IMR-90 (cell line): ENCODE measurements around the gene RIPOR2. TPM values are rescaled to one million over a fixed set of nuclear protein-coding genes. Genes with fewer than 3 reads are reported as not detected.

ENCODE experiments used
- ATAC-seq: fragments of 200-7000 bp; cut with Tn5 transposase; 2 replicates; pipeline ENCODE4 v1.9.1; 2020; ENCODE audit warnings: low read depth, mild to moderate bottlenecking, moderate library complexity
- BruUV-seq: library from RNA; stranded (reverse); fragments of 400-500 nt; replicated peaks from 2 replicates; lab custom pipeline; 2021; lab: Mats Ljungman, UMichigan
- CTCF ChIA-PET: fragments of 300-600 bp; formaldehyde crosslinking; extraction: SDS; loops from one replicate; lab custom pipeline; 2021; ENCODE audit warnings: antibody characterized with exemption; lab: Yijun Ruan, JAX
- POLR2A ChIA-PET: fragments of 300-600 bp; sonication (Branson Sonifier 250); formaldehyde crosslinking; loops from one replicate; lab custom pipeline; 2022; ENCODE audit warnings: antibody characterized with exemption; ENCODE audit not compliant: unreplicated experiment; lab: Charles Lee
- DNase-seq: peaks from one replicate; pipeline ENCODE4 v3.0.0; 2013
- H2AFZ ChIP-seq: replicated peaks from 2 replicates; pipeline ENCODE3; 2013; ENCODE audit warnings: low read length, mild to moderate bottlenecking; ENCODE audit not compliant: poor library complexity
- H2AK5ac ChIP-seq: 2 replicates; pipeline ENCODE4 v1.6.1; 2013; ENCODE audit warnings: low read depth, low read length, inconsistent platforms
- H2AK9ac ChIP-seq: replicated peaks from 2 replicates; pipeline ENCODE3; 2013; ENCODE audit warnings: mild to moderate bottlenecking, low read depth, low read length, moderate library complexity; ENCODE audit not compliant: poor library complexity
- H2BK120ac ChIP-seq: 2 replicates; pipeline ENCODE4 v1.6.1; 2013; ENCODE audit warnings: low read depth, low read length, inconsistent platforms
- H2BK15ac ChIP-seq: 3 replicates; pipeline ENCODE4 v1.6.1; 2013; ENCODE audit warnings: low read depth, low read length, inconsistent platforms
- H2BK20ac ChIP-seq: 2 replicates; pipeline ENCODE4 v1.6.1; 2013; ENCODE audit warnings: low read depth, mild to moderate bottlenecking, inconsistent platforms, low read length, moderate library complexity
- H2BK5ac ChIP-seq: 2 replicates; pipeline ENCODE4 v1.6.1; 2013; ENCODE audit warnings: mild to moderate bottlenecking, low read depth, low read length, inconsistent platforms; ENCODE audit not compliant: poor library complexity, severe bottlenecking
- H3K14ac ChIP-seq: replicated peaks from 2 replicates; pipeline ENCODE4 v1.6.1; 2013; ENCODE audit warnings: low read depth, low read length, inconsistent platforms
- H3K18ac ChIP-seq: 2 replicates; pipeline ENCODE4 v1.6.1; 2013; ENCODE audit warnings: low read depth, low read length, control low read depth
- H3K23ac ChIP-seq: 2 replicates; pipeline ENCODE4 v1.6.1; 2013; ENCODE audit warnings: low read depth, low read length, inconsistent platforms
- H3K27ac ChIP-seq: 2 replicates; pipeline ENCODE4 v1.5.1; 2013; ENCODE audit warnings: mild to moderate bottlenecking, control low read depth, low read length; ENCODE audit not compliant: insufficient read depth
- H3K27me3 ChIP-seq: 2 replicates; pipeline ENCODE4 v1.6.1; 2013; ENCODE audit warnings: low read length; ENCODE audit not compliant: control insufficient read depth, insufficient read depth
- H3K36me3 ChIP-seq: 2 replicates; pipeline ENCODE4 v1.6.1; 2013; ENCODE audit warnings: low read length, mixed read lengths; ENCODE audit not compliant: control insufficient read depth, insufficient read depth
- H3K4ac ChIP-seq: 2 replicates; pipeline ENCODE4 v1.6.1; 2013; ENCODE audit warnings: low read depth, low read length, inconsistent platforms
- H3K4me1 ChIP-seq: 2 replicates; pipeline ENCODE4 v1.6.1; 2013; ENCODE audit warnings: low read length, mixed read lengths; ENCODE audit not compliant: control insufficient read depth, insufficient read depth
- H3K4me2 ChIP-seq: 2 replicates; pipeline ENCODE4 v1.6.1; 2013; ENCODE audit warnings: low read depth, mild to moderate bottlenecking, control low read depth, low read length, moderate library complexity
- H3K4me3 ChIP-seq: 2 replicates; pipeline ENCODE4 v1.5.1; 2013; ENCODE audit warnings: low read depth, mild to moderate bottlenecking, control low read depth, low read length, moderate library complexity; ENCODE audit not compliant: insufficient read depth
- H3K56ac ChIP-seq: 2 replicates; pipeline ENCODE4 v1.6.1; 2013; ENCODE audit warnings: low read length, inconsistent platforms; ENCODE audit not compliant: insufficient read depth; ENCODE audit errors: extremely low read depth
- H3K79me1 ChIP-seq, 2 experiments: 2 replicates each; pipeline ENCODE4 v1.6.1; 2013; ENCODE audit warnings: low read length in 2 of 2, inconsistent platforms in 1 of 2, low read depth in 1 of 2
- H3K9ac ChIP-seq: 2 replicates; pipeline ENCODE4 v1.6.1; 2013; ENCODE audit warnings: low read depth, low read length, control low read depth
- H3K9me1 ChIP-seq: 2 replicates; pipeline ENCODE4 v1.6.1; 2013; ENCODE audit warnings: low read length, inconsistent platforms; ENCODE audit not compliant: insufficient read depth
- H3K9me3 ChIP-seq: 2 replicates; pipeline ENCODE4 v1.6.1; 2013; ENCODE audit warnings: low read length; ENCODE audit not compliant: control insufficient read depth, insufficient read depth
- H4K20me1 ChIP-seq: 2 replicates; pipeline ENCODE4 v1.6.1; 2013; ENCODE audit warnings: low read length, inconsistent platforms; ENCODE audit not compliant: insufficient read depth
- H4K5ac ChIP-seq: 2 replicates; pipeline ENCODE4 v1.6.1; 2013; ENCODE audit warnings: mild to moderate bottlenecking, low read depth, low read length, control low read depth
- H4K8ac ChIP-seq, 2 experiments: 2 replicates each; pipeline ENCODE4 v1.6.1; 2013; ENCODE audit warnings: low read depth in 2 of 2, low read length in 2 of 2, control low read depth in 1 of 2, inconsistent platforms in 1 of 2
- H4K91ac ChIP-seq: 2 replicates; pipeline ENCODE4 v1.6.1; 2013; ENCODE audit warnings: low read depth, low read length, inconsistent platforms; ENCODE audit not compliant: insufficient read depth
- BHLHE40 ChIP-seq: fragments of 150-350 bp; IDR thresholded peaks from 2 replicates; pipeline ENCODE4 v1.6.1; 2016; ENCODE audit warnings: mild to moderate bottlenecking, low read depth, low read length
- CEBPB ChIP-seq: IDR thresholded peaks from 2 replicates; pipeline ENCODE4 v1.6.1; 2012; ENCODE audit warnings: low read depth, low read length, improper control_type of control experiment
- CHD1 ChIP-seq: IDR thresholded peaks from 2 replicates; pipeline ENCODE4 v1.6.1; 2012; ENCODE audit warnings: low read depth, low read length, improper control_type of control experiment
- CTCF ChIP-seq: conservative IDR thresholded peaks from 2 replicates; pipeline ENCODE4 v1.5.1; 2012; ENCODE audit warnings: mild to moderate bottlenecking, low read depth, low read length, improper control_type of control experiment
- ELK1 ChIP-seq: fragments of 150-350 bp; IDR thresholded peaks from 2 replicates; pipeline ENCODE4 v1.6.1; 2016; ENCODE audit warnings: low read depth, mild to moderate bottlenecking, low read length, moderate library complexity, borderline replicate concordance
- FOS ChIP-seq: fragments of 150-350 bp; IDR thresholded peaks from 2 replicates; pipeline ENCODE4 v1.6.1; 2016; ENCODE audit warnings: low read depth, low read length
- MAFK ChIP-seq: IDR thresholded peaks from 2 replicates; pipeline ENCODE4 v1.6.1; 2012; ENCODE audit warnings: low read depth, low read length, improper control_type of control experiment
- MAZ ChIP-seq: IDR thresholded peaks from 2 replicates; pipeline ENCODE4 v1.6.1; 2012; ENCODE audit warnings: low read depth, mild to moderate bottlenecking, low read length, improper control_type of control experiment, moderate library complexity, borderline replicate concordance
- MXI1 ChIP-seq: IDR thresholded peaks from 2 replicates; pipeline ENCODE4 v1.6.1; 2012; ENCODE audit warnings: low read depth, mild to moderate bottlenecking, low read length, moderate library complexity, borderline replicate concordance
- NFE2L2 ChIP-seq: fragments of 150-350 bp; IDR thresholded peaks from 2 replicates; pipeline ENCODE4 v1.6.1; 2016; ENCODE audit warnings: low read depth, mild to moderate bottlenecking, low read length
- POLR2A ChIP-seq: IDR thresholded peaks from 2 replicates; pipeline ENCODE4 v1.6.1; 2012; ENCODE audit warnings: mild to moderate bottlenecking, low read depth, low read length
- RAD21 ChIP-seq: IDR thresholded peaks from 2 replicates; pipeline ENCODE4 v1.6.1; 2012; ENCODE audit warnings: low read length, improper control_type of control experiment
- RCOR1 ChIP-seq: IDR thresholded peaks from 2 replicates; pipeline ENCODE4 v1.6.1; 2012; ENCODE audit warnings: mild to moderate bottlenecking, low read length, improper control_type of control experiment; ENCODE audit not compliant: insufficient replicate concordance
- RFX5 ChIP-seq: IDR thresholded peaks from 2 replicates; pipeline ENCODE4 v1.8.0; 2012; ENCODE audit warnings: low read depth, mild to moderate bottlenecking, low read length, moderate library complexity
- SMC3 ChIP-seq: fragments of 150-350 bp; IDR thresholded peaks from 2 replicates; pipeline ENCODE4 v1.6.1; 2016; ENCODE audit warnings: low read depth, mild to moderate bottlenecking, antibody characterized with exemption, low read length, moderate library complexity
- USF2 ChIP-seq: fragments of 150-350 bp; IDR thresholded peaks from 2 replicates; pipeline ENCODE4 v1.6.1; 2017; ENCODE audit warnings: mild to moderate bottlenecking, antibody characterized with exemption, low read length, low read depth
- WGBS, 2 experiments: methylation state at CpG; one replicate each; pipeline versions ENCODE4 v1.1.5 to v1.1.7; 2013; ENCODE audit warnings: missing lambda C conversion rate in 2 of 2; ENCODE audit not compliant: insufficient read length in 1 of 2; ENCODE audit errors: extremely low coverage in 2 of 2; 5-methylcytosine and 5-hydroxymethylcytosine counted together
- dilution Hi-C: fragments of 300-500 bp; cut with HindIII; formaldehyde crosslinking; loops from one replicate; pipeline ENCODE4 v1.14.3; 2018; ENCODE audit warnings: low sequenced_read_pairs; ENCODE audit not compliant: unreplicated experiment
- in situ Hi-C: fragments of 300-500 bp; cut with MboI; formaldehyde crosslinking; loops from 3 replicates; pipeline ENCODE4 v1.14.3; 2019; ENCODE audit warnings: low sequenced_read_pairs, inconsistent platforms, mixed read lengths
- intact Hi-C: fragments of 100-400 bp; cut with micrococcal nuclease; formaldehyde crosslinking; loops from 2 replicates; pipeline ENCODE4 v1.10.0; 2022
- polyA plus RNA-seq, 3 experiments: library from polyadenylated mRNA; depleted of rRNA; stranded (reverse); fragments of >200 nt; gene quantifications; 2 replicates each; pipeline ENCODE4 v1.2.3, GENCODE V29; 2012; ENCODE audit warnings: low replicate concordance in 1 of 3
- total RNA-seq: library from RNA; depleted of rRNA; stranded (reverse); fragments of >200 nt; gene quantifications from 2 replicates; pipeline ENCODE4 v1.2.3, GENCODE V29; 2012

RIPOR2 gene
- total and polyA plus RNA-seq, 2 of the 4 experiments (the other 2 are of a cell fraction): 1.1 to 1.2 TPM

DNA sequence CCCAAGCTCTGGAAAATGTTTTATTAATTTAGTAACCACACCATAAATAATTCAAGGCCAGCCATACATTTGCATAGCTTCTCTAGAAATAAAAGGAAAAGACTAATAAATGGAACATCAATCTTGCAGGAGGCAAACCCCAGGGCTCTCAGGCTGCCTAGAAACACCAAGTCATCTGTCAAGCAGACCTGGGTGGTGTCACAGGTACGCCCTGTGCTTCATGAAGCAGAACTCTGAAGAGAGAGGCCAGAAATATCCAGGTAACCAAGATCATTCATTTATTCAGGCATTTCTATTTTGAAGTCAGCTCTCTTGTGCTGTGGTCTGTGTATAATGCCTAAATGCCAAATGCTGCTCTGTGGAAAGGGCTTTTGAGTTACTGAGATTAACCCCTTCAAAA lies 91.7 kb downstream of the RIPOR2 start:
- dilution Hi-C loops (loop anchor here (25.0 kb wide), 1 partner anchor 243 kb away; no protein-coding TSS in a partner anchor), in situ Hi-C loops (no loop called here), intact Hi-C loops (no loop called here)
- no peak overlapping the region for H3K27ac ChIP-seq
- H4K5ac ChIP-seq: no peak overlapping the region
- no peak overlapping the region for H3K23ac ChIP-seq
- H3K14ac ChIP-seq: no peak overlapping the region
- ATAC-seq: no peak
- no peaks in the 10 kb centered on the region for H3K79me1 ChIP-seq
- no peak overlapping the region for H3K18ac ChIP-seq
- H2BK20ac ChIP-seq: no peak overlapping the region
- H2AK9ac ChIP-seq: no peak overlapping the region
- H2BK5ac ChIP-seq: no peak overlapping the region
- no peak overlapping the region for H4K8ac ChIP-seq
- no peaks in the 10 kb centered on the region for H4K20me1 ChIP-seq
- TF ChIP-seq MAZ (no peak), CEBPB (no peak), SMC3 (no peak), RFX5 (no peak), FOS (no peak), ELK1 (no peak), RCOR1 (no peak), MAFK (no peak), NFE2L2 (no peak), RAD21 (no peak), CTCF (no peak), USF2 (no peak), MXI1 (no peak), CHD1 (no peak), POLR2A (no peak), BHLHE40 (no peak)
- no peak overlapping the region for H2AFZ ChIP-seq
- ChIA-PET POLR2A (no interaction called here), CTCF (no interaction called here)
- H3K9ac ChIP-seq: no peak overlapping the region
- DNase-seq: no peak
- H2AK5ac ChIP-seq: no peak overlapping the region
- no peak overlapping the region for H4K91ac ChIP-seq
- H3K4me3 ChIP-seq: no peak overlapping the region
- no peak overlapping the region for H3K56ac ChIP-seq
- no TSS peak for BruUV-seq
- H3K36me3 ChIP-seq: peaks cover 30% of the 10 kb centered on the region
- no CpG with 5 or more reads among the region's 1 CpG for WGBS, 2 experiments
- H3K27me3 ChIP-seq: no peaks in the 10 kb centered on the region
- H3K4me2 ChIP-seq: no peak overlapping the region
- no peak overlapping the region for H2BK120ac ChIP-seq
- no peak overlapping the region for H3K4ac ChIP-seq
- H3K4me1 ChIP-seq: no peaks in the 10 kb centered on the region
- H3K9me3 ChIP-seq: no peaks in the 10 kb centered on the region
- no peak overlapping the region for H2BK15ac ChIP-seq
- H3K9me1 ChIP-seq: 0 out of 2 replicates have a peak, but pooled peaks cover 4% of the 10 kb centered on the region
